Measurements from ENCODE around the gene DYNC2LI1. TPM values are rescaled to one million over a fixed set of nuclear protein-coding genes. Genes with fewer than 3 reads are reported as not detected.

DYNC2LI1 gene
- total and polyA plus RNA-seq, 2 donors, result 17.3 to 26.4 TPM

- Histone ChIP-seq H3K27me3 (ENCODE audit: control insufficient read depth in 2 of 2, insufficient read depth in 1 of 2, low read length in 1 of 2) (no peaks in the 10 kb centered on the region), H3K4me1 (ENCODE audit: control insufficient read depth in 2 of 2, insufficient read depth in 2 of 2, low read length in 2 of 2) (no peaks in the 10 kb centered on the region), H3K27ac (ENCODE audit: low read depth in 1 of 2, low read length in 1 of 2) (no peak overlapping the region), H3K36me3 (ENCODE audit: control insufficient read depth in 2 of 2, insufficient read depth in 2 of 2, low read length in 1 of 2) (no peaks in the 10 kb centered on the region), H3K9me3 (ENCODE audit: control insufficient read depth in 2 of 2, insufficient read depth in 1 of 2, low read length in 1 of 2) (no peaks in the 10 kb centered on the region), H3K4me3 (ENCODE audit: low read length in 2 of 2) (no peak overlapping the region)
- DNase-seq (ENCODE audit: low read depth in 6 of 9, low spot score in 9 of 9), result no peak
- 88% methylated on average over 6 of the region's 6 CpGs for WGBS
Observed at GRCh38 chr2:43736637-43737036, 37.2 kb upstream of the DYNC2LI1 start.

GRCh38 chr2:43737097-43737854 lies 36.6 kb upstream of the DYNC2LI1 start:
- 89% methylated on average over 8 of the region's 8 CpGs for WGBS
- no peaks in the 10 kb centered on the region for H3K4me1 ChIP-seq (ENCODE audit: control insufficient read depth in 2 of 2, insufficient read depth in 2 of 2, low read length in 2 of 2)
- H3K27me3 ChIP-seq (ENCODE audit: control insufficient read depth in 2 of 2, insufficient read depth in 1 of 2, low read length in 1 of 2), result no peaks in the 10 kb centered on the region
- no peak overlapping the region for H3K4me3 ChIP-seq (ENCODE audit: low read length in 2 of 2)
- no peak for DNase-seq (ENCODE audit: low read depth in 6 of 9, low spot score in 9 of 9)
- H3K36me3 ChIP-seq (ENCODE audit: control insufficient read depth in 2 of 2, insufficient read depth in 2 of 2, low read length in 1 of 2), result no peaks in the 10 kb centered on the region
- H3K9me3 ChIP-seq (ENCODE audit: control insufficient read depth in 2 of 2, insufficient read depth in 1 of 2, low read length in 1 of 2), result no peaks in the 10 kb centered on the region
- no peak overlapping the region for H3K27ac ChIP-seq (ENCODE audit: low read depth in 1 of 2, low read length in 1 of 2)

GRCh38 chr2:43737855-43738254 lies 36.0 kb upstream of the DYNC2LI1 start:
- no peak for DNase-seq (ENCODE audit: low read depth in 6 of 9, low spot score in 9 of 9)
- WGBS, result 94% methylated on average over 2 of the region's 2 CpGs
- Histone ChIP-seq H3K36me3 (ENCODE audit: control insufficient read depth in 2 of 2, insufficient read depth in 2 of 2, low read length in 1 of 2) (no peaks in the 10 kb centered on the region), H3K4me3 (ENCODE audit: low read length in 2 of 2) (no peak overlapping the region), H3K27me3 (ENCODE audit: control insufficient read depth in 2 of 2, insufficient read depth in 1 of 2, low read length in 1 of 2) (no peaks in the 10 kb centered on the region), H3K27ac (ENCODE audit: low read depth in 1 of 2, low read length in 1 of 2) (no peak overlapping the region), H3K4me1 (ENCODE audit: control insufficient read depth in 2 of 2, insufficient read depth in 2 of 2, low read length in 2 of 2) (no peaks in the 10 kb centered on the region), H3K9me3 (ENCODE audit: control insufficient read depth in 2 of 2, insufficient read depth in 1 of 2, low read length in 1 of 2) (no peaks in the 10 kb centered on the region)

- H3K27ac ChIP-seq (ENCODE audit: low read depth in 1 of 2, low read length in 1 of 2), result no peak overlapping the region
- H3K4me3 ChIP-seq (ENCODE audit: low read length in 2 of 2), result no peak overlapping the region
- H3K27me3 ChIP-seq (ENCODE audit: control insufficient read depth in 2 of 2, insufficient read depth in 1 of 2, low read length in 1 of 2), result no peaks in the 10 kb centered on the region
- no peaks in the 10 kb centered on the region for H3K9me3 ChIP-seq (ENCODE audit: control insufficient read depth in 2 of 2, insufficient read depth in 1 of 2, low read length in 1 of 2)
- H3K4me1 ChIP-seq (ENCODE audit: control insufficient read depth in 2 of 2, insufficient read depth in 2 of 2, low read length in 2 of 2), result no peaks in the 10 kb centered on the region
- no peak for DNase-seq (ENCODE audit: low read depth in 6 of 9, low spot score in 9 of 9)
- 96% methylated on average over 2 of the region's 2 CpGs for WGBS
- H3K36me3 ChIP-seq (ENCODE audit: control insufficient read depth in 2 of 2, insufficient read depth in 2 of 2, low read length in 1 of 2), result no peaks in the 10 kb centered on the region
Observed at GRCh38 chr2:43738257-43738656, 35.6 kb upstream of the DYNC2LI1 start.

- no peaks in the 10 kb centered on the region for H3K4me1 ChIP-seq (ENCODE audit: control insufficient read depth in 2 of 2, insufficient read depth in 2 of 2, low read length in 2 of 2)
- no peak overlapping the region for H3K27ac ChIP-seq (ENCODE audit: low read depth in 1 of 2, low read length in 1 of 2)
- DNase-seq (ENCODE audit: low read depth in 6 of 9, low spot score in 9 of 9), result no peak
- no peaks in the 10 kb centered on the region for H3K36me3 ChIP-seq (ENCODE audit: control insufficient read depth in 2 of 2, insufficient read depth in 2 of 2, low read length in 1 of 2)
- WGBS, result 93% methylated on average over 5 of the region's 5 CpGs
- no peak overlapping the region for H3K4me3 ChIP-seq (ENCODE audit: low read length in 2 of 2)
- no peaks in the 10 kb centered on the region for H3K27me3 ChIP-seq (ENCODE audit: control insufficient read depth in 2 of 2, insufficient read depth in 1 of 2, low read length in 1 of 2)
- no peaks in the 10 kb centered on the region for H3K9me3 ChIP-seq (ENCODE audit: control insufficient read depth in 2 of 2, insufficient read depth in 1 of 2, low read length in 1 of 2)
Observed at GRCh38 chr2:43743706-43744105, 30.1 kb upstream of the DYNC2LI1 start.

GRCh38 chr2:43745457-43745856 lies 28.4 kb upstream of the DYNC2LI1 start:
- Histone ChIP-seq H3K27ac (ENCODE audit: low read depth in 1 of 2, low read length in 1 of 2) (no peak overlapping the region), H3K9me3 (ENCODE audit: control insufficient read depth in 2 of 2, insufficient read depth in 1 of 2, low read length in 1 of 2) (no peaks in the 10 kb centered on the region), H3K4me1 (ENCODE audit: control insufficient read depth in 2 of 2, insufficient read depth in 2 of 2, low read length in 2 of 2) (no peaks in the 10 kb centered on the region), H3K27me3 (ENCODE audit: control insufficient read depth in 2 of 2, insufficient read depth in 1 of 2, low read length in 1 of 2) (no peaks in the 10 kb centered on the region), H3K36me3 (ENCODE audit: control insufficient read depth in 2 of 2, insufficient read depth in 2 of 2, low read length in 1 of 2) (no peaks in the 10 kb centered on the region), H3K4me3 (ENCODE audit: low read length in 2 of 2) (no peak overlapping the region)
- DNase-seq (ENCODE audit: low read depth in 6 of 9, low spot score in 9 of 9), result no peak
- 96% methylated on average over 3 of the region's 3 CpGs for WGBS

- 87% methylated on average over 5 of the region's 5 CpGs for WGBS
Observed at GRCh38 chr2:43748333-43748732, 25.5 kb upstream of the DYNC2LI1 start.

GRCh38 chr2:43749583-43749982 lies 24.3 kb upstream of the DYNC2LI1 start:
- peaks cover 0 to 2% of the 10 kb centered on the region in 2 donors for H3K9me3 ChIP-seq (ENCODE audit: control insufficient read depth in 2 of 2, insufficient read depth in 1 of 2, low read length in 1 of 2)
- H3K4me1 ChIP-seq (ENCODE audit: control insufficient read depth in 2 of 2, insufficient read depth in 2 of 2, low read length in 2 of 2), result no peaks in the 10 kb centered on the region
- no peak overlapping the region for H3K27ac ChIP-seq (ENCODE audit: low read depth in 1 of 2, low read length in 1 of 2)
- H3K36me3 ChIP-seq (ENCODE audit: control insufficient read depth in 2 of 2, insufficient read depth in 2 of 2, low read length in 1 of 2), result no peaks in the 10 kb centered on the region
- 94% methylated on average over 3 of the region's 3 CpGs for WGBS
- H3K27me3 ChIP-seq (ENCODE audit: control insufficient read depth in 2 of 2, insufficient read depth in 1 of 2, low read length in 1 of 2), result no peaks in the 10 kb centered on the region
- no peak for DNase-seq (ENCODE audit: low read depth in 6 of 9, low spot score in 9 of 9)
- no peak overlapping the region for H3K4me3 ChIP-seq (ENCODE audit: low read length in 2 of 2)

More at GRCh38 chr2:43748333-43748732, 25.5 kb upstream of the DYNC2LI1 start:
- H3K27ac ChIP-seq (ENCODE audit: low read depth in 1 of 2, low read length in 1 of 2), result no peak overlapping the region
- no peak overlapping the region for H3K4me3 ChIP-seq (ENCODE audit: low read length in 2 of 2)
- no peaks in the 10 kb centered on the region for H3K27me3 ChIP-seq (ENCODE audit: control insufficient read depth in 2 of 2, insufficient read depth in 1 of 2, low read length in 1 of 2)
- H3K4me1 ChIP-seq (ENCODE audit: control insufficient read depth in 2 of 2, insufficient read depth in 2 of 2, low read length in 2 of 2), result no peaks in the 10 kb centered on the region
- H3K9me3 ChIP-seq (ENCODE audit: control insufficient read depth in 2 of 2, insufficient read depth in 1 of 2, low read length in 1 of 2), result no peaks in the 10 kb centered on the region
- no peak for DNase-seq (ENCODE audit: low read depth in 6 of 9, low spot score in 9 of 9)
- H3K36me3 ChIP-seq (ENCODE audit: control insufficient read depth in 2 of 2, insufficient read depth in 2 of 2, low read length in 1 of 2), result no peaks in the 10 kb centered on the region

- H3K27ac ChIP-seq (ENCODE audit: low read depth in 1 of 2, low read length in 1 of 2), result no peak overlapping the region
- WGBS, result 97% methylated on average over 5 of the region's 5 CpGs
- H3K9me3 ChIP-seq (ENCODE audit: control insufficient read depth in 2 of 2, insufficient read depth in 1 of 2, low read length in 1 of 2), result peaks cover 0 to 2% of the 10 kb centered on the region in 2 donors
- no peaks in the 10 kb centered on the region for H3K27me3 ChIP-seq (ENCODE audit: control insufficient read depth in 2 of 2, insufficient read depth in 1 of 2, low read length in 1 of 2)
- no peak overlapping the region for H3K4me3 ChIP-seq (ENCODE audit: low read length in 2 of 2)
- H3K36me3 ChIP-seq (ENCODE audit: control insufficient read depth in 2 of 2, insufficient read depth in 2 of 2, low read length in 1 of 2), result no peaks in the 10 kb centered on the region
- no peak for DNase-seq (ENCODE audit: low read depth in 6 of 9, low spot score in 9 of 9)
- H3K4me1 ChIP-seq (ENCODE audit: control insufficient read depth in 2 of 2, insufficient read depth in 2 of 2, low read length in 2 of 2), result no peaks in the 10 kb centered on the region
Observed at GRCh38 chr2:43751476-43751990, 22.3 kb upstream of the DYNC2LI1 start.

Data from thymus (tissue), 11 donors.